Fibroblast of skin of right biceps (primary cell): ENCODE data around the gene PI4KB.
A peak's percentile ranks its signal among the peaks of the same experiment; 100 is the strongest.

Experiments
- DNase-seq: peaks from one replicate; pipeline ENCODE4 v3.0.0-alpha.2; 2013

The PI4KB gene

DNA sequence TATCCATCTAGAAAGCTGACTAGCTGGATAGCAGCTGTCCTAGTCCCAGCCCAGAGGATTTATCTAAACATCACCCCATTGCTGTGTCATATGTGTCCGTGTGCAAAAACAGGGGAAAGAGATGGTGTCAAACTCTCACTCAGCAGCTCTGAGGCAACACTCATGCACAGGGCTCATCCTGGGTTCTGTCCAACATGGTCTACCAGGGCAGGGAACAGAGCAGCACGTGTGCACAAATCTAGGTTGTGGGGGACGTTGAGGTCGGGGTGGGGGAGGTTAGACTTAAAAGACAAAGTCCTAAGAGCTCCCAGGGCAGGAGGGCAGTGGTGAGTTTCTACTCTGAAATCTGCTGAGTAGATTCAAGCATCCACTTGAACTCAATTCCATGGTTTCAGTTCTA, 16.2 kb downstream of the PI4KB start:
- no peak for DNase-seq

DNA sequence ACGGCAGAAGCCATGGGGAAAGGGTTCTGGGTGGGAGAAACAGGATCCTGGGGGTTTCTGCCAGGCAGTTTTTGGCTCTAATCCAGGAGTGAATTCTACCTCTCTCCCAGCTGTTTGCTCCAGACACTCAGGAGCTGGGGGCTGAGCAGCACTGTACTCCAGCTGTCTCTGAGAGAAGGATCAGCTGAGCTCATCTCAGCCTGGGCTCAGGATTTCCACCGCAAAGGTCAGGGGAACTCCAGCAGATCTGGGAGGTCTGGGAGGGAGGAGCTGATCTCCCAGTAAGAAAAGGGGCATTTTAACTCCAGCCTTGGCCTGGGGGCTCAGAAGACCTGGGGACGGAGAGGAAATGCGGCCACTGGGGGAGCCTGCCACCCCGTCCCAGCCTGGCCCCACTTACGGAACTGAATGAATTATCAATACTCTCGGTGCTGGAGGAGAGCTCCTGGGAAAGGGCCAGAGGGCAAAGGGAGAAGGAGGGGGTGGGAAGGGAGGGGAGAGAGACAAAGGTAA, 17.3 kb downstream of the PI4KB start:
- no peak for DNase-seq

DNA sequence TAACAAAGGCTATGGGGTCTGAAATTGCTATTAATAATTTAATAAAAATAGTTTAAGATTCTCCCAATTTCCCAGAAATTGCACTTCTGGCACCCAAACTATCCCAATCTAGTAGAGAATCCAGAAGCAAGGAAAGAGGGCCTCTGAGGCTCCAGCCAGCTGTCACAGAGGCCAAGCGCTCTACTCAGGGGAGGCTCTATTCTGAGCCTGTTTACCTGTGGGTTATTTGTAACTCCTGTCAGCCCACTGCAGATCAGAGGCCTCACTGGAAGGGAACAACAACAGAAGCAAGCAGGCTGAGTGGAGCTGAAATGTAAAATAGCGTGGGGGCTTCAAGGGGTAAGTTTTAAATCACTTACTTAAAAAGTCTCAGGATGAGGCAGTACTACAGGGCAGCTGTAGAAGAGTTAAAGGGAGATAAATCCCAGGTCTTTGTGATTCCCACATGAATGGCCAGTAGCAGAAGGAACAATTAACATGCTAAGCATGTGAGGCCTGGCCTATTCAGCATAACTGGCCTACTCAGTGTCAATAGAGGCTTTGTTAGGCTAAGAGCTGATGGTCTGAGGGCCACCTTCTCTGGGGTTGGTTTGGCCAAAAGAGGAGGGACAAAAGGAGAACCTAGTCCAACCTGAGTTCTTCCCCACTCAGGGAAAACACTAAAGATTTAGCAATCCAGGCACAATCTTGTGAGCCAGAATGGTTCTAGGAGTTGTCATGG, 32.3 kb downstream of the PI4KB start:
- no peak for DNase-seq

DNA sequence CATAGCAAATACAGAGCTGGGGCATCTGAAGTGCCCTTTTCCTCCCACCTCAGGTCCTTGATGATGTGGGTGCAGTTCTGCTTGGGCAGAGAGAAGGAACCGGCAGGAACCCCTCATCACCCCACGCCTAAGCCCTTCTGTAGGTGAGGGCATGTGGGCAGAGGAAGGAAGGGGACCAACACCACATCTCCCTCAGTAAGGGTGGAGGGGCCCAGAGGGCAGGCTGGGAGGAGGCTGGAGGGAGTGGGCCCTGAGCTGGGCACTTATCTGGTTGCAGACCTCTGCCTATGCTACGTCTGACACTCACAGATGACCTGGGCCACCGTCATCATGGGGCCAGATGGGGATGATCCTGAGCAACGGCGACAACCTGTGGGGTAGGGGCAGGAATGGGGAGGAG, 34.1 kb downstream of the PI4KB start:
- DNase-seq: no peak

DNA sequence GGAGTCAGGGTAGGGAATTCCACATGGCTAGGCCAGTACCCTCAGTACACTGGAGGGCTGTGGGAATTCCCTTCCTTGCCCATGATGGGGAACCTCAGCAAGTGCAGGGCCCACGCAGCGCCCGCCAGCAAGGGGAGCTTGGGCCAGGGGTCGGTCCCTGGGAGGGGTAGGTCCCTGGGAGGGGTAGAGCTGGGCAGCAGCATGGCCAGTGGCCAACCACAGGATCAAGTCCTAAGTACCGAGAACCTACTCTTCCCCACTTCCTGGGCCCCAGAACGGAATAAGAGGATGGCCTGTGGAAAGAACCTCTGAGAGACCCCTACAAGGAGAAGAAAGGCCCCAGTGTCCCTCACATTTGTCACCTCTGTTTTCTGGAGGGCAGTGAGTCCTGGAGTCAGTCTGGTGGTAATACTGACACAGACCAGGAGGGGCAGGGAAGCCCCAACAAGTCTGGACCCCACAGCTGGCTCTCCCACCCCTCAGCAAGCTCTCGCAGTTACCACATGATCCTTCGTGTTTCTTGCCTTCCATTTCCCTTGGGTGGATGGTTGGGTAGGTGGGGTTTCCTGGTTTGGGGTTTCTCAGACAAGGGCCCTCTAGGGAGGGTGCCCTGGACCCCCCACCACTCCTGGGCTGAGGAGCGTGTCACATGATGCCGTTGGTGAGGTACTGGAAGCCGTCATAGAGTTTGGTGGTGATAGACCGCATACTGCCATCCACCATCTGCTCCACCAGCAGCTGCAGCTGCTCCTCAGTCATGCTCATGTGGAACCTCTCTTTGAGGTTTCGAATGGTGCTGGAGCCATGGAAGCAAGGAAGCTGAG, 34.8 kb downstream of the PI4KB start:
- DNase-seq: no peak

DNA sequence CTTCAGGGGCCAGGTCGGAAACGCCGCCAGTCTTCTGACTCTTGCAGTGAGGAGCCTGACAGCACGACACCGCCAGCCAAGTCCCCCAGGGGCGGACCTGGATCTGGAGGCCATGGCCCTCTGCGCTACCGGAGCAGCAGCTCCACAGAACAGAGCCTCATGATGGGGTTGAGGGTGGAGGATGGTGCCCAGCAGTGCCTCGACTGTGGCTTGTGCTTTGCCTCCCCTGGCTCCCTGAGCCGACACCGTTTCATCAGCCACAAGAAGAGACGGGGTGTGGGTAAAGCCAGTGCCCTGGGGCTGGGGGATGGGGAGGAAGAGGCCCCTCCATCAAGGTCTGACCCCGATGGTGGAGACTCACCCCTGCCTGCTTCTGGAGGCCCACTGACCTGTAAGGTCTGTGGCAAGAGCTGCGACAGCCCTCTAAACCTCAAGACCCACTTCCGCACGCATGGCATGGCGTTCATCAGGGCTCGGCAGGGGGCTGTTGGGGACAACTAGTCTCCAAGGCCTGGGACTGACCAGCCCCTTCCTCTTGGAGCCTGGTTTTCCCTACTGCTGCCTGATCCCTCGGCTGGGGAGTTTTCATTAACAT, 36.4 kb downstream of the PI4KB start:
- DNase-seq: no peak

DNA sequence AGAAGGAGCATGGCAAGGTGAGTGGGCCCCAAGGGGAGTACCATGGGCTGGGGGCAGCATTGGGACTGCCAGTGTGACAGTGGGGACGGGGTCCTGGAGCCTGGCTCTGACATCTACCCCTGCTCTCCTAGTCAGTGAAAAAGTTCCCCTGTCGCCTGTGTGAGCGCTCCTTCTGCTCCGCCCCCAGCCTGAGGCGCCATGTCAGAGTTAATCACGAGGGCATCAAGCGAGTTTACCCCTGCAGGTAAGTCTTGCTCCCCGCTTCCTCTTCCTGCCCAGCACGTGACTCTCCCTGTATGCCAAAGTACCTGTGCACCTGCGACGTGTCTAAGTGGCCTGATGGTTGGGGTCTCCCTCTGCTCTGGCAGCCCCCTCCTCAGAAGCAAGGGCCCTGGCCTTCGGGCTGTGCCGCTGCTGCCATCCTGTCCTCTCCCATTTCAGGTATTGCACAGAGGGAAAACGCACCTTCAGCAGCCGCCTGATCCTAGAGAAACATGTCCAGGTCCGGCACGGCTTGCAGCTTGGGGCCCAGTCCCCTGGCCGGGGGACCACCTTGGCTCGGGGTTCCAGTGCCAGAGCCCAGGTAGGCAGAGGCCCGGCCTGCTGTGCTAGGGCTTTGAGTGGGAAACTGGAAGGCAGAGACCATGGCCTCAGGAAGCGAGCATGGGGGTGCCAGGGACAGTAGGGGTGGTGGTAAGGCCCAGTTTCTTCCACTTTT, 37.1 kb downstream of the PI4KB start:
- DNase-seq: no peak

DNA sequence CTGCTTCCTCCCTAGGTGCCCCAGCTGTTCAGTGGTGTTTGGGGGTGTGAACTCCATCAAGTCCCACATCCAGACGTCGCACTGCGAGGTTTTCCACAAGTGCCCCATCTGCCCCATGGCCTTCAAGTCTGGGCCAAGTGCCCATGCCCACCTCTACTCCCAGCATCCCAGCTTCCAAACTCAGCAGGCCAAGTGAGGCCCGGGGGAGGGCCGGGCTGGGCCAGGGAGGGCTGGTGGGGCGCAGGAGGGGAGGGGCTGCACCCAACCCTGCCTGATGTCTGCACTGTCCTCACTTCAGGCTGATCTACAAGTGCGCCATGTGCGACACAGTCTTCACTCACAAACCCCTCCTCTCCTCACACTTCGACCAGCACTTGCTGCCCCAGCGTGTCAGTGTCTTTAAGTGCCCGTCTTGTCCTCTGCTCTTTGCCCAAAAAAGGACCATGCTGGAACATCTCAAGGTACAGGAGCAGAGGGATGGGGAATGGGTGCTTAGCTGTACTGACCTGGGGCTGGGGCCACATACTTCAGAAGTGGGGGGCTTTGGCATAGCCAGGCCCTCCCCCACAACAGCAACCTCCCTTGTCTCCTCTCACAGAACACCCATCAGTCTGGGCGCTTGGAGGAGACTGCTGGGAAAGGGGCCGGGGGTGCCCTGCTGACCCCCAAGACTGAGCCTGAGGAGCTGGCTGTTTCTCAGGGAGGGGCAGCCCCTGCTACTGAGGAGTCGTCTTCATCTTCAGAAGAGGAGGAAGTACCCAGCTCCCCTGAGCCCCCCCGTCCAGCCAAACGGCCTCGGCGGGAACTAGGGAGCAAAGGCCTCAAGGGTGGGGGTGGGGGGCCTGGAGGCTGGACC, 37.9 kb downstream of the PI4KB start:
- no peak for DNase-seq

DNA sequence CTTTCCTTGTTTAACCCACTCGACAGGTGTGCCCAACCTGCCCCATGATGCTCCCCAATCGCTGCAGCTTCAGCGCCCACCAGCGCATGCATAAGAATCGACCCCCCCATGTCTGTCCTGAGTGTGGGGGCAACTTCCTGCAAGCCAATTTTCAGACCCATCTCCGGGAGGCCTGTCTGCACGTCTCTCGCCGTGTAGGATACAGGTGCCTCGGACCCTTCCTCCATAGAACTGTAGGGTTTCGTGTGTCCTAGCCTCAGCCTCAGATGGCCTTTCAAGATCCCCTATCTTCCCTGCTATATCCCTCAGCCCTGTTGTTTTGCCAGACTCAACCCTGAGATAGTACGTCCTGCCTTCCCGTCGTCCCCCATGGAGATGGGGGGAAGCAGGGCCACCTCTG, 38.7 kb downstream of the PI4KB start:
- no peak for DNase-seq

DNA sequence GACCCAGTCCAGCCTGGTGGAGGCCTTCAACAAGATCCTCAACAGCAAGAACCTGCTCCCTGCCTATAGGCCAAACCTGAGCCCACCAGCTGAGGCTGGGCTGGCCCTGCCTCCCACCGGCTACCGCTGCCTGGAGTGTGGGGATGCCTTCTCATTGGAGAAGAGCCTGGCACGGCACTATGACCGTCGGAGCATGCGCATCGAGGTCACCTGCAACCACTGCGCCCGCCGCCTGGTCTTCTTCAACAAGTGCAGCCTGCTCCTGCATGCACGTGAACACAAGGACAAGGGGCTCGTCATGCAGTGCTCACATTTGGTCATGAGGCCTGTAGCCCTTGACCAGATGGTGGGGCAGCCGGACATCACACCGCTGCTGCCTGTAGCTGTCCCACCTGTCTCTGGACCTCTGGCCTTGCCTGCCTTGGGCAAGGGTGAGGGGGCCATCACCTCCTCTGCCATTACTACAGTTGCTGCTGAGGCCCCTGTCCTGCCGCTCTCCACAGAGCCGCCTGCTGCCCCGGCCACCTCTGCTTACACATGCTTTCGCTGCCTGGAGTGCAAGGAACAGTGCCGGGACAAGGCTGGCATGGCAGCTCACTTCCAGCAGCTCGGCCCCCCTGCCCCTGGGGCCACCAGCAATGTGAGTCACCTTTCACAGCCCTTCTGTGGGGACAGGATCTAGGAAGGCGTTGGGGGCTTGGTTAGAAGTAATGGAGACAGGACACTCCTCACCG, 39.3 kb downstream of the PI4KB start:
- no peak for DNase-seq

DNA sequence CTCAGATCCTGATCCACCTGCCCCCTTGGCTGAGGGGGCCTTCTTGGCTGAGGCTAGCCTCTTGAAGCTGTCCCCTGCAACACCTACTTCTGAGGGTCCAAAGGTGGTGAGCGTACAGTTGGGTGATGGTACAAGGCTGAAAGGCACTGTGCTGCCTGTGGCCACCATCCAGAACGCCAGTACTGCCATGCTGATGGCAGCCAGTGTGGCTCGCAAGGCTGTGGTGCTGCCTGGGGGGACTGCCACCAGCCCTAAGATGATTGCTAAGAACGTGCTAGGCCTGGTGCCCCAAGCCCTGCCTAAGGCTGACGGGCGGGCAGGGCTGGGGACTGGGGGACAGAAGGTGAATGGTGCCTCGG, 39.9 kb downstream of the PI4KB start:
- no peak for DNase-seq

DNA sequence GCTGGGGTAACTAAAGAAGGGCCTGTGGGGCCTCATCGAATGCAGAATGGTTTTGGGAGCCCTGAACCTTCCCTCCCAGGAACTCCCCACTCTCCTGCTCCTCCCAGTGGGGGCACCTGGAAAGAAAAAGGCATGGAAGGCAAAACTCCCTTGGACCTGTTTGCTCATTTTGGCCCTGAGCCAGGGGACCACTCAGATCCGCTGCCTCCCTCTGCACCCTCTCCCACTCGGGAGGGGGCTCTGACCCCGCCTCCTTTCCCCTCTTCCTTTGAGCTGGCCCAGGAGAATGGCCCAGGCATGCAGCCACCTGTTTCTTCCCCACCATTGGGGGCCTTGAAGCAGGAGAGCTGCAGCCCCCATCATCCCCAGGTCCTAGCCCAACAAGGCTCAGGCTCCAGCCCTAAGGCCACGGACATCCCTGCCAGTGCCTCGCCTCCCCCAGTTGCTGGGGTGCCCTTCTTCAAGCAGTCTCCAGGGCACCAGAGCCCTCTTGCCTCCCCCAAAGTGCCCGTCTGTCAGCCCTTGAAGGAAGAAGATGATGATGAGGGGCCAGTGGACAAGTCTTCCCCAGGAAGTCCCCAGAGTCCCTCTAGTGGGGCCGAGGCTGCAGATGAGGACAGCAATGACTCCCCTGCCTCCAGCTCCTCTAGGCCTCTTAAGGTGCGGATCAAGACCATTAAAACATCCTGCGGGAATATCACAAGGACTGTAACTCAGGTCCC, 40.4 kb downstream of the PI4KB start:
- DNase-seq: no peak

DNA sequence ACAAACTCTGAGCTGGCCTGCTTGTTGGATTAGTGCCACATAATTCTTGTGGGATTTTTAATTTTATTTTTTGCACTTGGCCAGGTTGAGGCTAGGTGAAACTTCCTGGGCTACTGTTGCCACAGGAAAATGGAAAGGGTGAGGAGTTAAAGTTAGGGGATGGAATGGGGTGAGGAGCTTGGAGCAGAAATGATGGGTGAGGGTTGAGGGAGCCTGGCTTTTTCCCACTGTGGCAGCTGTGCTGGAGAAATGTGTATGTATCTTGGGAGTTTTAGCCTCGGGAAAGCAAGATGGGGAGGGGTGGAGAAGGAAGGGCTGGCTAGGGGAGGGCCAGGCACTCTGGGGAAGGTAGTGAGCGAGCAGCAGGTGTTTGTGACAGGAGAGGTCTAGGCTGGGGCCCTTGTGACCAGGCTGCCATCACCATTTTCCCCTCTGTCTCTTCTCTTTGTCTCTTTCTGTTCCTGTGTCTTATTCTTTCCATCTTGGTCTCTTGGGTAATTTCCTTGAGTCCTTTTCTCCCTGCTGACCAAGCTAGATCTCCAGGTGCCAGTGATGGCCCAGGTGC, 43.1 kb downstream of the PI4KB start:
- DNase-seq: no peak

DNA sequence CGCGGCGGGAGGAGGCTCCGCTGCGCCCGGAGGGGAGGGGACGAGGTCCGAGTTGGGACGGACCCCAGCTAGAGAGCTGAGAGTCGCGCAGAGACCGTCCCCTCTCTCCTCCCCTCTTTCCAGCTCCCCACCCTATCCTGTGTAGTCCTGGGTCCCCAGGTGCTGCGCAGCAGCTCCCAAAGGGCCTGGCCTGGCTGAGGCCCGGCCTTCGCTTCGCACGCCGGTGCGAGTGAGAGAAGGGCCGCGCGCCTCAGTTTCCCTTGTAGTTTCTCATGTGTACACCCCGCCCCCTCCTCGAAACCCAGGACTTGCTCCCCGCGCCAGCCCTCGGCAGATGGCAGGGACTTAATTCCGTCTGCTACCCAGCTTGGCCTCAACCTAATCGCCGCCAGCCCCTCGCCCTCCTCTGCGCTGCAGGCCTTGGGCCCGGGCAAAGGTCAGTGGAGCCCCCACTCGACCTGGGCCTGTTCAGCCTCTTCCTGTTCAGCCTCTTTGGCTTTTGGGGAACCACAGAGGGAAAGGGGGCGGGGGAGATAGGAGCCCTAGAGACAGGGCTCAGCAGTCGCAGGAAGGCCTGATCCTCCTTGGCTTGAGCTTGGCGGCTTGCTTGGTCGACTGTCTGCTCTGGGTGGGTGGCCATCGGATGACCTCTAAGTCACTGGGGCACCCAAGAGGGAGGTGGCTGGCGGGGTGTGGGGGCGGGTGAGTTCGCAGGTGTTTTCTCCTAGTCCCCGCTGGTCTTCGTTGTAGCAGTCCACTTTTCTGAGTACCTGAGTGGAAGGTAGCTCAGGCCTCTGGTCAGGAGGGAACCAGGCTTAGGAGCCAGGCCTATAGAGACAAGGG, 44.1 kb downstream of the PI4KB start:
- DNase-seq: peak; percentile 16

DNA sequence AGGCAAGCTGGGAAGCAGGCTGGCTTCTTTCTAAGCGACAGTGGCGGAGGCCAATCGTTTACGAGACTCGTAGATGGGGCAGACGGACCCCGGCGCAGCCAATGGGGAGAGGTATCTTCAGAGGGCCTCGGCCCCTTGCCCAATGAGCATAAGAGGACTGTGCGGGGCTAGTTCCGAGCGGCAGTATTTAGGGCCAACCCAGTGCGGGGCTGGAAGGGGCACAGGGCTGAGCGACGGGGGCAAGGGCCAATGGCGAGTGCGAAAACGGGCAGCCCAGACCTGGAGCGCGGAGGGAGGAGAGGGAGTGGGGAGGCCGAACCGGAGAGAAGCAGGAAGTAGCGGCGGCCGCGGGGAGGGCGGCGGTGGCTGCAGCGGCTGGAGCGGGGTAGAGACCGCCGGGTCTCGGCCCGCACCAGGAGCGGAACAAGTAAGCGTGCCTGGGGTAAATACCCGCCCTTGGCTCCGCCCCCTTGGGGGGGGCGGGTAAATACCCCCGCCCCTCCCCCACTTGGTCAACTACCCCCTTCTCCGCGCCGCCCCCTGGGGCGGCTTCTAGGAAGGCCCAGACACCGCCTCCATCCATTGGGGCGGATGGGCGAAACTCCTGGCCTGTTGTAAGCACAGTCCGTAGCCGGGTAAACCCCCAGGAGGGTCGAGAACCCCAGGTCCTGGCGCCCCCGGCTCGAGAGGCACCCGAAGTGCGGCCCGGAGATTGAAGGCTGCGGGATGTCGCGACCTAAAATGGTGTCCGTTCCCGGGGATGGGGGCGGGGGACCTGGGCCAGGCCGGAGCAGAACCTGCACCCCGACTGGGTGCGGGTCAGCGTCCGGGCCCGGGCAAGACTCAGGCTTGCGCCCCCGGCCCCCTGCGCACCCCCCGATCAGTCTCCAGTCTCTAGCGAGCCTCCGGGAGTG, 45.0 kb downstream of the PI4KB start, which contains the start of gene ZNF687:
ZNF687 (plus strand) TSS at position 331 of the 914 bp plus-strand sequence. CDS start 3,993 bp downstream, outside the sequence.
- DNase-seq: peak; percentile 100

DNA sequence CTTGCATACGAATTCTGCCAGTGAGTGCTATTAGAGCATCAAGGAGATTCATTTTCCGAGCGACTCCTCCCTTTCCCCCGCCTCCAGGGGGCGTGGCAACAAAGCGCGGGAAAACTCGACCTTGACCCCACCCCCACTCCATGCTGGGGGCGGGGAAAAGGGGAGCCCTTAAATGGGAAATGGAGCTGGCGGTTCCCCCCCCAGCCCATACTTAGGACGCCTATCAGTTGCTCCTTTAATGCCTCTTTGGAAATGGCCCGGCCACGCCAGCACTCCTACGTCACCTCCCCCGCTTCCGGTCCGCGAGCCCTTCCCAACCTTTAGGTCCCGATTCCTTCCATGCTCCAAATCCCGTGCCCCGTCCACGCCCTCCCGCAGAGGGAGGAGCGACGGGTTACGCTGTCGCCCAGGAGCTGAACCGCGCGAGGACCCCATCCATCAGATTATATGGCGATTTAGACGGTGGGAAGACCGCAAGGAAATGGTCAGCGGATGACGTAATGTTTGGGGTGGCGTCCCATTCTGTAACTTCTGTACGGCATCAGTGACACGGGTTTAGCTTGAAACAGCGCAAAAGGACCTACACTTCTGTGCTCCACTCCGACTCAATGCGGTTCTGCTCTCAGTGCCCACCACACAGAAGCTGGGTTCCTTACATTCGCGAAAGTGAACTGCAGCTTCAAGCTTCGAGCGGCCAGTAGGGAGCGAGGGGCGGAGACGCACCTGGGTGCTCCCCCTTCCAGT, 45.8 kb downstream of the PI4KB start:
- DNase-seq: peak; percentile 99

DNA sequence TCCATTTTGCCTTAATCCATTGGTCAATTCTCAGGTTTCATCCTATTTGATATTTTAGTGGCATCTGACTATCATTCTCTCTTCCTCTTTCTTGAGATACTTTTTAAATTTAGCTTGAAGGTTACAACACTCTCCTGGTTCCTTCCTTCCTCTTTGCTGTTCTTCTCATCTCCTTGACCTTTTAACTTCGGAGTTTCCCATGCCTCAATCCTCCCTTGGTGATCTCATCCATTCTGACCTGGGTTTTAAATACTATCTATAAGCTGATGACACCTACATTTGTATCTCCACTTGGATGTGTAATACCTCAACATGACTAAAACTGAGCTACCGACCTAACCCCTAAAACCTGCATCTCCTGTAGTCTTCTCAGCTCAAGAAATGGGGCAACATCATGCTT, 50.0 kb downstream of the PI4KB start:
- no peak for DNase-seq
